Neural progenitor cell (in vitro differentiated cells): ENCODE measurements around the gene BRD3OS. TPM values are rescaled to one million over a fixed set of nuclear protein-coding genes. Genes with fewer than 3 reads are reported as not detected.

Experiments used
- DNase-seq: peaks from one replicate; pipeline ENCODE4 v3.0.0-alpha.2; 2016; ENCODE audit warnings: low spot score
- H2AFZ ChIP-seq: fragments of 200-600 bp; sonication (generic); replicated peaks from 2 replicates; pipeline ENCODE4 v1.6.1; 2016; ENCODE audit warnings: antibody characterized with exemption
- H3F3A ChIP-seq: fragments of 200-600 bp; sonication (generic); 2 replicates; pipeline ENCODE4 v1.6.1; 2016; ENCODE audit warnings: antibody characterized with exemption, low read depth
- H3K27ac ChIP-seq: fragments of 200-600 bp; sonication (generic); 2 replicates; pipeline ENCODE4 v1.5.1; 2016; ENCODE audit warnings: mild to moderate bottlenecking
- H3K27me3 ChIP-seq: fragments of 200-600 bp; sonication (generic); 2 replicates; pipeline ENCODE4 v1.6.1; 2016; ENCODE audit warnings: mild to moderate bottlenecking, moderate library complexity
- H3K36me3 ChIP-seq: fragments of 200-600 bp; sonication (generic); 2 replicates; pipeline ENCODE4 v1.5.1; 2016
- H3K4me1 ChIP-seq: fragments of 200-600 bp; sonication (generic); 2 replicates; pipeline ENCODE4 v1.6.1; 2016; ENCODE audit warnings: mixed run types
- H3K4me2 ChIP-seq: fragments of 200-600 bp; sonication (generic); 2 replicates; pipeline ENCODE4 v1.6.1; 2016
- H3K4me3 ChIP-seq: fragments of 200-600 bp; sonication (generic); 2 replicates; pipeline ENCODE4 v1.5.1; 2016
- H3K79me2 ChIP-seq: fragments of 200-600 bp; sonication (generic); 2 replicates; pipeline ENCODE4 v1.6.1; 2016; ENCODE audit warnings: low read depth
- H3K9ac ChIP-seq: fragments of 200-600 bp; sonication (generic); 2 replicates; pipeline ENCODE4 v1.6.1; 2016
- H3K9me3 ChIP-seq: fragments of 200-600 bp; sonication (generic); 2 replicates; pipeline ENCODE4 v1.5.1; 2016; ENCODE audit warnings: low read depth
- H4K20me1 ChIP-seq: fragments of 200-600 bp; sonication (generic); 2 replicates; pipeline ENCODE4 v1.6.1; 2016; ENCODE audit warnings: low read depth
- H3K27ac Mint-ChIP-seq: 3 replicates; pipeline ENCODE4 v1.8.0; 2021; ENCODE audit warnings: mixed read lengths
- H3K27me3 Mint-ChIP-seq: 2 replicates; pipeline ENCODE4 v1.8.0; 2022; ENCODE audit warnings: low read depth, mild to moderate bottlenecking, inconsistent platforms, moderate library complexity, mixed read lengths; ENCODE audit not compliant: insufficient read depth
- H3K36me3 Mint-ChIP-seq: 3 replicates; pipeline ENCODE4 v1.8.0; 2021; ENCODE audit warnings: mixed read lengths
- H3K4me1 Mint-ChIP-seq: 3 replicates; pipeline ENCODE4 v1.8.0; 2021; ENCODE audit warnings: mixed read lengths
- H3K4me3 Mint-ChIP-seq: 3 replicates; pipeline ENCODE4 v1.8.0; 2021; ENCODE audit warnings: mild to moderate bottlenecking, moderate library complexity, mixed read lengths
- H3K9me3 Mint-ChIP-seq: 3 replicates; pipeline ENCODE4 v1.8.0; 2020; ENCODE audit warnings: mixed read lengths
- EZH2 ChIP-seq: fragments of 200-600 bp; sonication (generic); IDR thresholded peaks from 2 replicates; pipeline ENCODE4 v1.6.1; 2017; ENCODE audit warnings: antibody characterized with exemption, mild to moderate bottlenecking, moderate library complexity
- EZH2phosphoT487 ChIP-seq: fragments of 200-600 bp; sonication (generic); IDR thresholded peaks from 2 replicates; pipeline ENCODE4 v1.6.1; 2017; ENCODE audit warnings: antibody characterized with exemption
- total RNA-seq: library from RNA; depleted of rRNA; stranded (reverse); fragments of >200 nt; gene quantifications from 2 replicates; pipeline ENCODE4 v1.2.3, GENCODE V29; 2015; ENCODE audit warnings: low replicate concordance
- TF ChIP-seq, protein P1 (sequence below): fragments of 200-600 bp; sonication (generic); IDR thresholded peaks from 2 replicates; pipeline ENCODE4 v1.5.1; 2017; ENCODE audit warnings: antibody characterized with exemption, mild to moderate bottlenecking

BRD3OS gene
- total RNA-seq, 1 donor from 2014 or later: 19.0 TPM

DNA sequence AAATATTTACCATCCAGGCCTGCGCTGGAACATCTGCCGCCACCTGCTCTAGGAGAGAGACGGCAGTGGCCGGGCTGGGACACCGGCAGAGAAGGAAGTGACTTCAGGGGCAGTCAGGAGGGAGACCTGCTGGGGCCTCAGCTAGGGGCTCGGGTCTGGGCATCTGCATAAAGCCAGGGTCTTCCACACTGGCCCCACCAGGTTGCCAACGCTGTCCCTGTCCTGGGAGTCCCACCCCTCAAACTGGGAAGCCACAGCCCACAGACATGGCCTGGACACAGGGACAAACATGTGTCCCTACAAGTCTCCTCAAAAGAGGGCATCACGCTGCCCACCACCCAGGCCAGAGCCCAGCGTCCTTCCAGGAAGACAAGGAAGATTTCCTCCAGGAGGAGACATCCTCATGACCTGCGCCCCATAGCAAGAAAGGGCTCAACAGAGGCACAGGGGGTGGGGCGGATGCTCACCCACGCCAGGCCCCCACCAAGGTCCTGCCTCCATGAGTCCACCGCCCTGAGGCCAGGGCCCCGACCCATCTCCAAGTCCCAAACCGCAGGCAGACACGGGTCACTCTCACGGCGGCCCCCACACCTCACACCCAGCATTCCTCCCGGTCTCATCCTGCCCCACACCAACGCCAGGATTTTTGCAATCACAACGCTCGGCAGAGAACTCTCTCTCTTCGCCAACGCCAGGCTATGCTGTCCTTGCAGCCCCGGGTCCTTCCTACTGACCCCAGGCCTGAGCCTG lies 42.1 kb upstream of the BRD3OS start:
- Histone ChIP-seq H2AFZ (no peak overlapping the region), H3K27ac (no peak overlapping the region), H3K9me3 (no peaks in the 10 kb centered on the region), H3K27me3 (no peaks in the 10 kb centered on the region), H3K4me3 (no peak overlapping the region), H3K4me1 (peaks cover 20% of the 10 kb centered on the region), H3K9ac (no peak overlapping the region), H3K4me2 (no peak overlapping the region), H3K79me2 (peaks cover 100% of the 10 kb centered on the region), H3K36me3 (no peaks in the 10 kb centered on the region), H3F3A (no peaks in the 10 kb centered on the region), H4K20me1 (peaks cover 96% of the 10 kb centered on the region)
- peaks cover 4% of the 10 kb centered on the region for H3K36me3 Mint-ChIP-seq
- peak overlapping the region; percentile 93 for H3K27ac Mint-ChIP-seq
- peaks cover 51% of the 10 kb centered on the region for H3K4me1 Mint-ChIP-seq
- TF ChIP-seq, protein P1, sequence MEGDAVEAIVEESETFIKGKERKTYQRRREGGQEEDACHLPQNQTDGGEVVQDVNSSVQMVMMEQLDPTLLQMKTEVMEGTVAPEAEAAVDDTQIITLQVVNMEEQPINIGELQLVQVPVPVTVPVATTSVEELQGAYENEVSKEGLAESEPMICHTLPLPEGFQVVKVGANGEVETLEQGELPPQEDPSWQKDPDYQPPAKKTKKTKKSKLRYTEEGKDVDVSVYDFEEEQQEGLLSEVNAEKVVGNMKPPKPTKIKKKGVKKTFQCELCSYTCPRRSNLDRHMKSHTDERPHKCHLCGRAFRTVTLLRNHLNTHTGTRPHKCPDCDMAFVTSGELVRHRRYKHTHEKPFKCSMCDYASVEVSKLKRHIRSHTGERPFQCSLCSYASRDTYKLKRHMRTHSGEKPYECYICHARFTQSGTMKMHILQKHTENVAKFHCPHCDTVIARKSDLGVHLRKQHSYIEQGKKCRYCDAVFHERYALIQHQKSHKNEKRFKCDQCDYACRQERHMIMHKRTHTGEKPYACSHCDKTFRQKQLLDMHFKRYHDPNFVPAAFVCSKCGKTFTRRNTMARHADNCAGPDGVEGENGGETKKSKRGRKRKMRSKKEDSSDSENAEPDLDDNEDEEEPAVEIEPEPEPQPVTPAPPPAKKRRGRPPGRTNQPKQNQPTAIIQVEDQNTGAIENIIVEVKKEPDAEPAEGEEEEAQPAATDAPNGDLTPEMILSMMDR: no peak
- TF ChIP-seq EZH2 (no peak), EZH2phosphoT487 (no peak)
- H3K27me3 Mint-ChIP-seq: peaks cover 5% of the 10 kb centered on the region
- DNase-seq: no peak
- no peaks in the 10 kb centered on the region for H3K9me3 Mint-ChIP-seq
- H3K4me3 Mint-ChIP-seq: no peak overlapping the region

DNA sequence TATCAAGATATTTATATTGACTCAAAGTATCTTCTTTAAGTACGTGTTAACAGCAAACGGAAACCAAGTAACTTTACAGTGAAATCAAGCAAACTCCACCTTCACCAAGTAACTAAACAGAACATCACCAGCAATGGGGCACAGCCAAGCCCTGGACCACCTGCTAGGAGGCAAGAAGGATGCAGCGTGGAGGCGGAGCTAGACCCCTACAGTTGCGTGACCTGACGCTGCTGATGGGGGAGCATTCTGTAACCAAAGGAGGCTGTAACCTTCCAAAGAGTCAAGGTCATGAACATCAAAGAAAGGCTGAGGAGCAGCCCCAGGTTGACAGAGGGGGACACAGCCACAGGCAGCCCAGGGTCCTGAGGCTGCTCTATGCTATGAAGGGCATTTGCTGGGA lies 39.2 kb upstream of the BRD3OS start:
- H2AFZ ChIP-seq: no peak overlapping the region
- no peak overlapping the region for H3K4me2 ChIP-seq
- H3K27ac ChIP-seq: no peak overlapping the region
- no peaks in the 10 kb centered on the region for H3K36me3 ChIP-seq
- Mint-ChIP-seq H3K9me3 (no peaks in the 10 kb centered on the region), H3K27ac (no peak overlapping the region), H3K36me3 (peaks cover 4% of the 10 kb centered on the region), H3K4me3 (no peak overlapping the region), H3K27me3 (peaks cover 3% of the 10 kb centered on the region), H3K4me1 (peaks cover 51% of the 10 kb centered on the region)
- H3K79me2 ChIP-seq: peaks cover 100% of the 10 kb centered on the region
- H3K9ac ChIP-seq: no peak overlapping the region
- H3K4me1 ChIP-seq: peaks cover 14% of the 10 kb centered on the region
- H3K9me3 ChIP-seq: no peaks in the 10 kb centered on the region
- TF ChIP-seq, protein P1: no peak
- TF ChIP-seq EZH2phosphoT487 (no peak), EZH2 (no peak)
- no peaks in the 10 kb centered on the region for H3K27me3 ChIP-seq
- peaks cover 96% of the 10 kb centered on the region for H4K20me1 ChIP-seq
- H3K4me3 ChIP-seq: no peak overlapping the region
- peaks cover 5% of the 10 kb centered on the region for H3F3A ChIP-seq
- DNase-seq: no peak

- H3K79me2 ChIP-seq: peaks cover 100% of the 10 kb centered on the region
- Mint-ChIP-seq H3K36me3 (peaks cover 4% of the 10 kb centered on the region), H3K27me3 (peaks cover 3% of the 10 kb centered on the region), H3K4me1 (peaks cover 49% of the 10 kb centered on the region), H3K9me3 (no peaks in the 10 kb centered on the region), H3K4me3 (no peak overlapping the region), H3K27ac (peak overlapping the region; percentile 39)
- H2AFZ ChIP-seq: no peak overlapping the region
- H4K20me1 ChIP-seq: peaks cover 90% of the 10 kb centered on the region
- no peaks in the 10 kb centered on the region for H3K36me3 ChIP-seq
- H3K4me3 ChIP-seq: no peak overlapping the region
- H3K9ac ChIP-seq: no peak overlapping the region
- H3K4me2 ChIP-seq: no peak overlapping the region
- no peak overlapping the region for H3K27ac ChIP-seq
- DNase-seq: no peak
- H3F3A ChIP-seq: peaks cover 7% of the 10 kb centered on the region
- H3K27me3 ChIP-seq: no peaks in the 10 kb centered on the region
- TF ChIP-seq EZH2phosphoT487 (no peak), EZH2 (no peak)
- TF ChIP-seq, protein P1: no peak
- no peaks in the 10 kb centered on the region for H3K9me3 ChIP-seq
- H3K4me1 ChIP-seq: peaks cover 14% of the 10 kb centered on the region
These were observed 38.4 kb upstream of the BRD3OS start for GRCh38 chr9:133986774-133987445.
